ENCODE data around the gene NELFA. TPM values are rescaled to one million over a fixed set of nuclear protein-coding genes. Genes with fewer than 3 reads are reported as not detected.

Gene NELFA
- polyA plus RNA-seq, 1 experiment = 9.3 TPM

GRCh38 chr4:2049381-2049780, 40.6 kb upstream of the NELFA start:
- Histone ChIP-seq H3K9me3 (ENCODE audit: control insufficient read depth, insufficient read depth, low read length) (peaks cover 6% of the 10 kb centered on the region), H3K27me3 (ENCODE audit: control insufficient read depth, insufficient read depth, low read length) (peaks cover 29% of the 10 kb centered on the region), H3K27ac (ENCODE audit: low read depth, low read length) (no peak overlapping the region), H3K4me3 (ENCODE audit: low read depth, low read length) (no peak overlapping the region)
- ChIA-PET POLR2A (no interaction called here), CTCF (no interaction called here)
- DNase-seq (ENCODE audit: low read depth, low spot score) = no peak
- TF ChIP-seq CTCF (IDR thresholded peaks at IDR 0.05; ENCODE audit: low read depth, low read length) = no peak

- DNase-seq (ENCODE audit: low read depth, low spot score) = no peak
- no peak for TF ChIP-seq CTCF (IDR thresholded peaks at IDR 0.05; ENCODE audit: low read depth, low read length)
- no peak overlapping the region for H3K27ac ChIP-seq (ENCODE audit: low read depth, low read length)
- POLR2A ChIA-PET = no interaction called here
- H3K27me3 ChIP-seq (ENCODE audit: control insufficient read depth, insufficient read depth, low read length) = peaks cover 24% of the 10 kb centered on the region
- H3K9me3 ChIP-seq (ENCODE audit: control insufficient read depth, insufficient read depth, low read length) = peaks cover 11% of the 10 kb centered on the region
- no peak overlapping the region for H3K4me3 ChIP-seq (ENCODE audit: low read depth, low read length)
- CTCF ChIA-PET = no interaction called here
Observed at GRCh38 chr4:2048831-2049230, 40.1 kb upstream of the NELFA start.

- TF ChIP-seq CTCF (IDR thresholded peaks at IDR 0.05; ENCODE audit: low read depth, low read length) = no peak
Observed at GRCh38 chr4:2047781-2048581, 39.2 kb upstream of the NELFA start.

GRCh38 chr4:2047031-2047660, 38.4 kb upstream of the NELFA start:
- ChIA-PET POLR2A (no interaction called here), CTCF (no interaction called here)
- DNase-seq (ENCODE audit: low read depth, low spot score) = no peak
- Histone ChIP-seq H3K9me3 (ENCODE audit: control insufficient read depth, insufficient read depth, low read length) (peaks cover 14% of the 10 kb centered on the region), H3K4me3 (ENCODE audit: low read depth, low read length) (no peak overlapping the region), H3K27ac (ENCODE audit: low read depth, low read length) (no peak overlapping the region), H3K27me3 (ENCODE audit: control insufficient read depth, insufficient read depth, low read length) (peaks cover 18% of the 10 kb centered on the region)
- no peak for TF ChIP-seq CTCF (IDR thresholded peaks at IDR 0.05; ENCODE audit: low read depth, low read length)

More at GRCh38 chr4:2047781-2048581, 39.2 kb upstream of the NELFA start:
- Histone ChIP-seq H3K9me3 (ENCODE audit: control insufficient read depth, insufficient read depth, low read length) (peaks cover 14% of the 10 kb centered on the region), H3K27ac (ENCODE audit: low read depth, low read length) (no peak overlapping the region), H3K27me3 (ENCODE audit: control insufficient read depth, insufficient read depth, low read length) (peaks cover 22% of the 10 kb centered on the region), H3K4me3 (ENCODE audit: low read depth, low read length) (no peak overlapping the region)
- DNase-seq (ENCODE audit: low read depth, low spot score) = no peak
- ChIA-PET CTCF (no interaction called here), POLR2A (no interaction called here)

Measured in AG04450 (cell line).